NK-92 treated with Interleukin-12 subunit alpha and Interleukin-12 subunit beta, amount 100 ng/mL, for 24 hours (cell line): ENCODE data around the gene FGR.

ENCODE experiments used
- DNase-seq: peaks from one replicate; lab custom pipeline; 2025; lab: John Stamatoyannopoulos, UW

FGR gene

DNA sequence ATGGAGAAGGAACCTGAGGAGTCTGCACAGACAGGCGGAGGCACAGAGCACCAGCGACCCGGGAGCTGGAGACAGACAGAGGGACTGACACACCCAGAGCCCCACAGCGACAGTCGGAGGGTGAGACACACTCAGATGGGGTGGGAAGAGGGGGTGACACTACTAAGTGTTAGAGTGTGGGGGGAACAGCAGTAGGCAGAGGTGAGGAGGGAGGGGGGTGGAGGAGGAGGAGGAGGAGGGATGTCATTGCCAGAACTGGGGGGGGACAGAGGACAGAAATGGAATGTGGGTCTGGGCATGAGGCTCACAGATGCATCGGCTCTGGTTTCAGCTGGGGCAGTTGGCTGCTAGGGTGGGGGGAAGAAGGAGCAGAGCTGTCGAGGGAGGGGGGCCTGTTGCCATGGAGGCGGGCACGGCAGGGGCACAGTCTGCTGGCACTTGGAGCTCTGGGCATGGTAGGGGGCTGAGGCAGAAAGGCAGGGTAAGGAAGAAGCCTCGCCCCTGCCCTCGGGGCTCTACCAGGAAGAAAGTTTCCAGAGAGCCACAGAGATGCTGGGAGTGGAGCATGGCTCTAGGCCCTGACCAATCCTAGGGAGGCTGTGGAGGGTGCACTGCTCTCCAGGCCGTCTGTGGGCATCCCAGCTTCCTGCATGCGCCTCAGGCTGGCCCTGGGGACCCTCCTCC, 68.4 kb downstream of the FGR start:
- DNase-seq = no peak

- no peak for DNase-seq
These were observed 70.0 kb downstream of the FGR start for GRCh38 chr1:27564710-27565649.

DNA sequence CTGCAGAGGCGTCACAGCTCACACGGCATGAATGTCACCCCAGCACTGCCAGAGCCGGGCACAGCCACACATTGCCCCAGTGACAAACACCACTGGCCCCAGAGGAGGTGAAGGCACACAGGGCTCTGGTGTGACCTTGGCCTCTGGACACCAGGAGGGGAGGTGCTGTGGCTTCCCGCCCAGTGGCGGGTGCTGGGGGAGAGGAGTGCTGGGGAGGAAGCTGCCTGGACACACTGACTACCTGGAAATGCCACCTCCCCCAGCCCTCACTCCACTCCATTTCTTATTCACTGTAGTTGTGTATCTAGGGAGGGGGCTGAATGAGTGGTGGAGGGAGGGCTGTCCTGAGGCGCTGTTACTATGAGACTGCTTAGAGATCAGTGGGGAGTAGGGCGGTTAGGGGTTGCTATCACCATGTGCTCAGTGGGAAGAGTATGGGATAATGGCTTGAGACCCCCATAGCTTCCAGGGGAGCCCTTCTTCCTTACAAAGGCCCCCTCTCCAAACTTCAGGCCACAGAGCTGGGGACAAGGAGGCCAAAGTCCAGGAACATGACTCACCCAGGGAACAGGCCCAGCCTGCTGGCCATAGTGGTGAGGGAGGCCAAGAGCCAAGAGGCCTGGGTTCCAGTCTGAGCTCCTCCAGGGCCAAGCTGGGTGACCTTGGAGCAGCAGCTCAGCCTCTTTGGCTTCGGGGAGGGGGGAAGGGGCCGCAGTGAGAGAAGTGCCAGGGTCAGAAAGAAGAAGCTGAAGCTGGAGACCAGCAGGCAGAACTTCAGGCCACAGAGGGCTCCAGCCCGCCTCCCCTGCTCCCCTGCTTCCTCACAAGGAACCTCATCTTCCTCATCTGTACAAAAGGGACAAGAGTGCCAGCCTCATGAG, 71.2 kb downstream of the FGR start:
- no peak for DNase-seq

- no peak for DNase-seq
These were observed 71.7 kb downstream of the FGR start for GRCh38 chr1:27563341-27563590.

DNA sequence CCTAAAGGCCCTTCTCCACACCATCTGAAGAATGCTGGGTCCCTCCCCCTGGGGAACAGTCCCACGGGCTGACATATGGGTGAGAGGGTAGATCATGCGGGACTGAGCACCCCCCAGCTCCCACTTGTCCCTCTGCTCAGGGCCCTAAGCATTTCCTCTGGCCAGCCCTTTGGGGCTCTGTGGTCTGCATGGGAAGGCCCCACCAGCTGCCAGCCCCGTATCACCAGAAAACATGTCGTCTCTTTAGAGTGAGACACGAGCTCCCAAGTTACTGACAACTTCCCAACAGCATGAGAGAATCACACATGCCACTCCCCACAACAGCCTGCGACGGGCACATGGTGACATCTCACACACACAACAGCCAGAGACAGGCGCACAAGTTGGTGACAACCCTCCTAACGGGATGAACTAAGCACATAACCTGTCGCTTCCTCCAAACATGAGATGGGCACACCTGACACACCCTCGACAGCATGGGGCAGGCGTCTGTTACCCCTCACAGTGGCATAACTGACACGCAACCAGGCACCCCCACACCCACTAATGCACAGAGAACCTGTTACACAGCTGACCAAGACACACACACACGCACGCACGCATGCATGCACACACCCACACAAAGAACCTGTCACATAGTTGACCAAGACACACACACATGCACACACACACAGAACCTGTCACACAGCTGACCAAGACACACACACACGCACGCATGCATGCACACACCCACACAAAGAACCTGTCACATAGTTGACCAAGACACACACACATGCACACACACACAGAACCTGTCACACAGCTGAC, 72.2 kb downstream of the FGR start:
- no peak for DNase-seq
